Left lung (tissue), 10 donors: Measurements from ENCODE around the gene DNAJB11. TPM values are rescaled to one million over a fixed set of nuclear protein-coding genes. Genes with fewer than 3 reads are reported as not detected.

Source experiments
- ATAC-seq: fragments of 200-7000 bp; cut with Tn5 transposase; one replicate; pipeline ENCODE4 v1.9.1; 2020; ENCODE audit warnings: moderate library complexity
- DNase-seq, 4 donors: peaks; one replicate each; pipeline ENCODE4 v3.0.0-alpha.2; 2013 to 2020
- H3K27ac ChIP-seq, 2 donors: fragments of 200-600 bp; sonication (generic) in 1 of 2; one replicate each; pipeline versions ENCODE4 v1.5.0 to v1.8.0; 2020 to 2021
- H3K27me3 ChIP-seq, 2 donors: fragments of 200-600 bp; sonication (generic) in 1 of 2; one replicate each; pipeline versions ENCODE4 v1.5.0 to v1.8.0; 2020 to 2021
- H3K36me3 ChIP-seq, 2 donors: fragments of 200-600 bp; sonication (generic) in 1 of 2; one replicate each; pipeline versions ENCODE4 v1.5.0 to v1.8.0; 2020 to 2021
- H3K4me1 ChIP-seq, 2 donors: fragments of 200-600 bp; one replicate each; pipeline ENCODE4 v1.8.0; 2021
- H3K4me3 ChIP-seq, 2 donors: fragments of 200-600 bp; sonication (generic) in 1 of 2; one replicate each; pipeline versions ENCODE4 v1.5.0 to v1.8.0; 2020 to 2021; ENCODE audit warnings: mild to moderate bottlenecking in 1 of 2
- H3K9me3 ChIP-seq, 2 donors: fragments of 200-600 bp; sonication (generic) in 1 of 2; one replicate each; pipeline versions ENCODE4 v1.5.0 to v1.8.0; 2020 to 2021
- CTCF ChIP-seq, 2 donors: fragments of 200-600 bp; sonication (generic) in 1 of 2; IDR thresholded peaks; one replicate each; pipeline versions ENCODE4 v1.5.0 to v1.8.0; 2021; ENCODE audit warnings: antibody characterized with exemption in 2 of 2
- intact Hi-C, 2 donors: fragments of 100-400 bp; cut with DNase I; formaldehyde crosslinking; loops; one replicate each; pipeline versions ENCODE4 v1.11.2 to v1.14.2; 2022
- polyA plus RNA-seq, 6 donors: library from polyadenylated mRNA; unstranded; fragments of 120-200 nt; gene quantifications; one replicate each; pipeline ENCODE4 v1.2.1, GENCODE V29; 2013; ENCODE audit not compliant: insufficient read length in 6 of 6
- total RNA-seq, 2 donors: library from RNA; stranded (reverse); fragmentation: NEBNext Ultra II Directional; extraction: Animal tissue kit (Norgen Biotek cat#: 25700); gene quantifications; one replicate each; pipeline ENCODE4 v1.2.1, GENCODE V29; 2021
- donor health status: DM: no; HTN: yes; CAD: no.
- donor health status: DM: no; HTN: no; CAD: no.

Gene DNAJB11
- total and polyA plus RNA-seq, 8 donors: 46.8 to 78.3 (median 58.0) TPM

GRCh38 chr3:186616299-186616617 lies 45.7 kb downstream of the DNAJB11 start:
- ATAC-seq: no peak
- Histone ChIP-seq H3K27me3 (peaks cover 0 to 79% of the 10 kb centered on the region in 2 donors), H3K4me1 (peaks cover 0 to 8% of the 10 kb centered on the region in 2 donors), H3K4me3 (no peak overlapping the region), H3K27ac (no peak overlapping the region), H3K9me3 (no peaks in the 10 kb centered on the region), H3K36me3 (no peaks in the 10 kb centered on the region)
- intact Hi-C loops: loop anchor here in 1 of 2 donors (5.0 kb wide), 1 partner anchor 206 kb away; no protein-coding TSS in a partner anchor
- no peak for DNase-seq
- no peak for TF ChIP-seq CTCF (IDR thresholded peaks at IDR 0.05)

- Histone ChIP-seq H3K4me1 (peaks cover 0 to 8% of the 10 kb centered on the region in 2 donors), H3K27me3 (peaks cover 0 to 78% of the 10 kb centered on the region in 2 donors), H3K9me3 (no peaks in the 10 kb centered on the region), H3K4me3 (no peak overlapping the region), H3K27ac (no peak overlapping the region), H3K36me3 (no peaks in the 10 kb centered on the region)
- TF ChIP-seq CTCF (IDR thresholded peaks at IDR 0.05): peak; percentile 83 to 89
- peak; percentile 99 for ATAC-seq
- intact Hi-C loops: loop anchor here in 1 of 2 donors (5.0 kb wide), 1 partner anchor 205 kb away; no protein-coding TSS in a partner anchor
- peak; percentile 36 to 97 (median 86) for DNase-seq
Measured at GRCh38 chr3:186617036-186617946, 46.8 kb downstream of the DNAJB11 start.

- ATAC-seq (no peak), DNase-seq (no peak)
- intact Hi-C loops: loop anchor here in 1 of 2 donors (5.0 kb wide), 1 partner anchor 204 kb away; no protein-coding TSS in a partner anchor
- H3K4me1 ChIP-seq: peaks cover 0 to 8% of the 10 kb centered on the region in 2 donors
- no peaks in the 10 kb centered on the region for H3K36me3 ChIP-seq
- H3K4me3 ChIP-seq: no peak overlapping the region
- no peaks in the 10 kb centered on the region for H3K9me3 ChIP-seq
- no peak for TF ChIP-seq CTCF (IDR thresholded peaks at IDR 0.05)
- H3K27me3 ChIP-seq: peaks cover 0 to 67% of the 10 kb centered on the region in 2 donors
- H3K27ac ChIP-seq: no peak overlapping the region
Measured at GRCh38 chr3:186618318-186618938, 47.9 kb downstream of the DNAJB11 start.

- intact Hi-C loops: loop anchor here in 1 of 2 donors (5.0 kb wide), 1 partner anchor 203 kb away; no protein-coding TSS in a partner anchor
- no peaks in the 10 kb centered on the region for H3K36me3 ChIP-seq
- ATAC-seq: no peak
- H3K27ac ChIP-seq: no peak overlapping the region
- H3K4me3 ChIP-seq: no peak overlapping the region
- TF ChIP-seq CTCF (IDR thresholded peaks at IDR 0.05): no peak
- no peaks in the 10 kb centered on the region for H3K9me3 ChIP-seq
- peaks cover 0 to 53% of the 10 kb centered on the region in 2 donors for H3K27me3 ChIP-seq
- DNase-seq: no peak
- peaks cover 0 to 8% of the 10 kb centered on the region in 2 donors for H3K4me1 ChIP-seq
Measured at GRCh38 chr3:186619787-186620212, 49.3 kb downstream of the DNAJB11 start.
